Stimulated activated CD4-positive, alpha-beta T cell treated with anti-CD3 and anti-CD28 coated beads, Interleukin-2, amount 100 ng/mL, for 48 hours (primary cell): ENCODE measurements around the gene RALGPS1.

Experiments used
- DNase-seq, 2 donors: peaks; one replicate each; pipeline ENCODE4 v3.0.0-alpha.2; 2020

Gene RALGPS1

DNA sequence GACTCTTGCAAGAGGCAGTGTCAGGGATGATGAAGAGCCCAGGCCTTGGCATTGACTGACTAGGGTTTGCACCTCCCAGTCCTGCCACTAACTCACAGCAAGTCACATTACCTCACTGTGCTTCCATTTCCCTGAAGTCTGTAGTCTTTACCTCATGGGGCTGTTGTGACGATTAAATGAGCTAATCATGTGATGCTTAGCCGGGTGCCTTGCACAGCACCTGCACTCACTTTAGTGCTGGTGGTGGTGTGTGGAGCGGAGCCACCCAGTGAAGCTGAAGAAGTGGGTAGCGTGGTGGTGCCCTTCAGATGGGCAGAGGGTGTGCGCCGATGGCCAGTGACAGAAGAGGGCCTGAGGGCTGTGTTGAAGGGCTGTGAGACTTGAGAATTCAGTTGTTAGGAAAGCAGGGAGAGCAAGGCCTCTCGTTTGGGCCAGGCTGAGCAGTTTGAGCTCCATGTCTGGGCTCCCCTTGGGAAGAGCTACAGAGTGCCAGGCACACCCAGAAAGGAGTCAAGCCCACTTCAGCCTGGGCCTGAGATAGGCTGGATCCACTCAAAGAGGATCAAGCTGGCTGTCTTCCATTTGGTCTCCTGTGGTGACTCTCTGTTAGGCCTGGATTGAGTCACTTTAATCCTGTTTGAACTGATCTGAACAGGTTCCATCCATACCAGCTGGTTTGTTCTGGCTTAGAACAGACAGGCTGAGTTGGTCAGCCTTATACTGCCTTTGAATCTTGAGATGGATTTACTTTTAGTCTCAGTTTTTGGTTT is 42.5 kb downstream of the RALGPS1 start:
- DNase-seq: no peak

- DNase-seq: no peak
Measured at GRCh38 chr9:126957687-126958053, 43.1 kb downstream of the RALGPS1 start.

DNA sequence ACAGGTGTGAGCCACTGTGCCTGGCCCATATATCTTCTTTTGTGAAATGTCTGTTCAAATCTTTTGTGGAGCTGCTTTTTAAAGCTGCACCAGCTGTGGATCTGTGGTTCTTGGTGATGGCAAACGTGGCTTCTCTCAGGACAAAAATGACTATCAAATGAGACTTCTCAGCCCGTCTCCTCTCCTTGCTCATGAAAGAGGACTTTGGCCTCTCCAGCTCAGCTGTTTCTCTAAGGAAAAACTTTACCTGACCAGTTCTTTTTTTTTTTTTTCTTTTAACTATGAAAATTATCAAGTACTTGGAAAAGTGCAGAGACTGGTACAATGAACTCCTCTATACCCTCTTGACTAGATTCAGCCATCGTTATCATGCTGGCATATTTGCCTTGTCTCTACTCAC is 44.8 kb downstream of the RALGPS1 start:
- no peak for DNase-seq

GRCh38 chr9:126959917-126960316 is 45.3 kb downstream of the RALGPS1 start:
- no peak for DNase-seq

DNA sequence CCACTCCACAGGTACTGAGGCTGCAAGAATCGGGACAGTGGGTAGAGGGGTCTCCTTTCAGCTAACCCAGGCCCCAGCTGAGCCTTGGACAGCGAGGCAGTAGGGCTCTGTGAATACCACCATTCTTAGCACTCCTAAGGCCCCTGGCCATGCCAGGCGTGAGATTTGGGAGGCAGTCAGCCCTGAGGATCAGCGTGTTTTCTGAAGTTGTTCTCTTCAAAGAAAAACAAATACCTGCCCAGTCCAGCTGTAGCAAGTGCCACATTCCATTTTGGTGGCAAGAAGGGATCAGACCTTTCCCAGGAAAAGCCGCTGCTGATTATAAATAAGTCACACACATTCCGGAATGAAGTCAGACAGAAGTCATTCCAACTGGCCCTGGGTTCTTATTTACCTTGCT is 47.8 kb downstream of the RALGPS1 start:
- no peak for DNase-seq

GRCh38 chr9:126965077-126965476 is 50.5 kb downstream of the RALGPS1 start:
- DNase-seq: no peak

GRCh38 chr9:126965541-126966428 is 51.2 kb downstream of the RALGPS1 start:
- peak; percentile 28 to 36 for DNase-seq

DNA sequence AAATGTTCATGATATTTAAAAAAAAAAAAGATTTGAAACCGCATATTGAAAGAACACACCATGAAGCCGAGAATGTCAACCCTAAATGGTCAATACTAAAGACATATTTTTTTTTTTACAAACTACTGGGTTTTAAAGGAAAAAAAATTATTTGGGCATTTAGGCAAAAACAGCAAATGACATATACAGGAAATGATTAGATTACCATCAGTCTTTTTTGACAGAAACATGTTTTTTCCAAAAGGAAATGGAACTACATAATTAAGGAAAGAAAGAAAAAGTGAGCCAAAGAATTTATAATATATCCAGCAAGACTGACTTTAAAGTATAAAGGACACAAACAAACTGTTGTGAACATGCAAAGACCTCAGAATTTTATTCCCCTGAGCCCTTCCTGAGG is 56.7 kb downstream of the RALGPS1 start:
- no peak for DNase-seq

DNA sequence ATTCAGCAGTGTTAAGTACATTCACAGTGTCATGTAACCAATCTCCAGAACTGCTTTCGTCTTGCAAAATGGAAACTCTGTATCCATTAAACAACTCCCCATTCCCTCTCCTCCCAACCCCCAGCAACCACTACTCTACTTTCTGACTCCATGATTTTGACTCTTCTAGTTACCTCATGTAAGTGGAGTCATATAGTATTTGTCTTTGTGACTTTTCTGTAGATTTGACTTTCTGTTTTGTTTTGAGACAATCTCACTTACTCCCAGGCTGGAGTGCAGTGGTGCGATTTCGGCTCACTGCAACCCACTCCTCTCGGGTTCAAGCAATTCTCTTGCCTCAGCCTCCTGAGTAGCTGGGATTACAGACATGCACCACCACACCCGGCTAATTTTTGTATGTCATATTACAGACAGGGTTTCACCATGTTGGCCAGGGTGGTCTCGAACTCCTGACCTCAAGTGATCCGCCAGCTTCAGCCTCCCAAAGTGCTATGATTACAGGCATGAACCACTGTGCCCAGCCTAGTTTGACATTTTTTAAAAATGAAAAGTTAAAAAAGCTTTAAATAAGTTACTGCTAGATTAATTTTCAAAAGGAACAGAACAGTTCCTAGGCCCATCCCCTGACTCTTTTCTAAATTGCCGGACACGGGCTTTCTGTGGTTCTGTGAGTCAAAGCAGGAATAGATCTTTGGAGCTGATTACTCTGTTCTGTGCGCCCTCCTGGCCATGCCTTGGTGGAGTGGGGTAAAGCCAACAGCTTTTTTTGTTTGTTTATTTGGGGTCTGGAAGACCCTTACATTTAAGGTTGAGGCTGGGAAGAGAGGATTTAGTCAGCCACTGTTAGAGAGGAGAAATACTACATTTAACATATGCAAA is 59.3 kb downstream of the RALGPS1 start:
- no peak for DNase-seq

DNA sequence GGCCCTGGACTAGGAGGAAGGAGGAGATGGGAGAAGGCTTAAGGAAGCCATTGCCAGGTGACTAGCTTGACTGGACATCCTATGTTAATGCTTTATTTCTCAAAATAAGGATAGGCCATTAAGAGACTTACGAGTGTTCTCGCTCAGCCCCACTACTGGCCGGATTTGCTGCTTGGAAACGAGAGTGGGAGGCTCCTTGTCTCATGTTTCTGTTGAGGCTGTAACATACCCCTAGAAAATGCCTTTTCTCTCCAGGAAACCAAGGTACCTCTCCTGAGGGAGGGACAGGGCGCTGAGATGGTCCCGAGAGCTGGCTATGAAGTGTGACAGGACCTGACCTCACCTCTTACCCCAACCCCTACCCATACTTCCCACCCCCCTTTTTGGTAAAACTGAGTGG is 60.0 kb downstream of the RALGPS1 start:
- no peak for DNase-seq

DNA sequence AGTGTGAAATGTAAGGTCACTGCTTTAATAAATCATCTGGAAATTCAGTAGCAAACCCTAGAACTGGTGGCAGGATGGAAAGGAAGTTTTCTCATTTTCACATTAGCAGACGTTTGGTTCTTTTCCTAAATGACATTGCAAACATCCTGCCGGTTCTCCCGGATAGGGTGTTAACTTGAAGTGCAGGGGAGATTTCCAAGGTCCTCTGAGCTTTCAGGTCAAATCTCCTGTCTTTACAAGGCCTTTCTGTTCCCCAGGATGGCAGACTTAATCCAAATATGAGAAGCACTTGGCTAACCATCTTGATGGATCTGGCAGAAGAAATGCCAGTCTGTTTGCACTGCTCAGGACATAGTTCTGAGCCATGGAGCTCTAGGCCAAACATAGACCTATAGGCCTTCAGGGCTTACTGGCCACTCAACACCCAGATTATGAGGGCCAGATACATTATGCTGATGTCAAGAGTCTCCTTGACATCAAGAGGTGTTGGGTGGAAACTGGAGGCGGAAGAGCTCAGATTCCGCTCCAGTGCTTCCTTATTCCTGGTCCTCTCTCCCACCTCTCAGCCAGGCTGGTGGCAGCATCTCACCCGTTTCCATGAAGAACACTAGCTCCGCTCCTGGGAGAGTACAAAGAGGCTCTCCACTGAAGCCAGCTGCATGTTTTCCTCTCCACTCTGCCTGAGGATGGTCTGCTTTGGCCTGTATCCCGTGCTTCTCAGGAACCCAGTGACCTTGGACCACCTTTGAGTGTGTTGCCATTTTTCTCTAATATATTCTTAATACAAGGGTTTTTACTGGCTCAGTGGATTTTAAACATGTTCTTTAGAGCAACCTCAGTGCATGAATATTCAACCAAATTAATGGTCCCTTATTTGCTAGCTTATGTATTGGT is 61.0 kb downstream of the RALGPS1 start:
- DNase-seq: no peak

DNA sequence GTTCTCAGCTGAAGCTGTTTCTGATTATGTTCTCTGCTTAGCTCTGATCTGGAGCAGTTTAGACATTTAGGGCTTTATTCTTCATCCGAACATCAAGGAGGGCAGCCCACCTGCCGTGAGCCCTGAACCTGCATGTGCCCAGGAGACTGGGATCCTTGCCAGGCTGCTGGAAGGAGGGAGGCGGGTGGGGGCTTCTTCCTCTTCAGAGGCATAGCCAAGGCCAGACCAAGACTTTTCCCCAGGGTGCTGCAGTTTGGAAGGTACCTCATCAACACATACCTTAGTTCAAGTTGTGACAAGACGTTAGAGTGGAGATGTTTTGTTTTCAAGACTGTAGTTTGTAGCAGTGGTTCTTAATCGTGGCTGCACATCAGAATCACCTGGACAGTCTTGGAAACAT is 64.9 kb downstream of the RALGPS1 start:
- DNase-seq: no peak

- no peak for DNase-seq
Measured at GRCh38 chr9:126980231-126980630, 65.6 kb downstream of the RALGPS1 start.

DNA sequence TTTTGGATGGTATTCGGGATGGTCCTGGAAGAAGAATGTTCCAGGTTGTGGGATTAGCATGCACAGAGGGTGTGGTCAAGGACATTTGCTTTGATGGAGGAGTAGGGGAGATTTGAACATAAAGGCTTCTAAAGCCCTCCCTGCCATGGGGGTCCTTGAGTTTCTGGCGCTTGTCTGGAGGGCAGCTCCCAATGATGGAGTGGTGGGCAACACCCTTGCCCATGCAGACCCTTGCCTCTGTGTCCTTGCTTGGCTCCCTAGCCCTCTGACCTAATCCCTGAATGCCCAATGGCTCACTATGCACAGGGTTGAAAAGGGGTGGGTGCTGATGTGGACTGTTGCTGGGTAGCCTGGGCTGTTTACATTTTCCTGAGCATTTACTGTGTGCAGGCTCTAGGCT is 66.6 kb downstream of the RALGPS1 start:
- no peak for DNase-seq

DNA sequence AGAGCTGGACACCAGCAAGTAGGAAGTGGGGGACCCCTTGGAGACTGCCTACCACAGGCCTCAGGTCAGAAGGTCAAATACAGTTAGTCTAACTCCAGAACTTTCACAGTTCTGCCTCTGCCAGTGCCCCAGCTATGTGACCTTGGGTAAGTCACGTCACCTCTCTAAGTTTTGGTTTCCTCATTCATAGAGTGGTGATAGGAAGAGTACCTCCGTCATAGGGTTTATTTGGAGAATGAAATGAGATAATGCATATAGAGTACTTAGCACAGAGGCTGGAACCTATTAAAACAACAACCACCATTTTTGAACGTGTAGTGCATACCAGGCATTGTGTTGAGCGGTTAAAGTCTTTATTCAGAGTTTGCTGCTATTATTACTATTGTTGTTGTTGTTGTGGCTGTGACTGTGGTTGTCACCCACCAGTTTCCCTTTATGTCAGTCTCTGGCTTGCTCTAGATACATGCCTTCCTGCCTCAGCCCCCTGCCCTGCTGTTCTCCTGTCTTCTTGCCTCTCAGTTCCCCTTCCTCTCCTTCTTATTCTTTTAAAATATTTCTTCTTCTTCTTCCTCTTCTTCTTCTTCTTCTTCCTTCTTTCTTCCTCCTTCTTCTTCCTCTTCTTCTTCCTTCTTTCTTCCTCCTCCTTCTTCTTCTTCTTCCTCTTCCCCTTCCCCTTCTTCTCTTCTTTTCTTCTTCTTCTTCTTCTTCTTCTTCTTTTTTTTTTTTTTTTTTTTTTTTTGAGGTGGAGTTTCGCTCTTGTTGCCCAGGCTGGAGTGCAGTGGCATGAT is 67.8 kb downstream of the RALGPS1 start:
- DNase-seq: no peak

GRCh38 chr9:126983767-126984166 is 69.2 kb downstream of the RALGPS1 start:
- no peak for DNase-seq

DNA sequence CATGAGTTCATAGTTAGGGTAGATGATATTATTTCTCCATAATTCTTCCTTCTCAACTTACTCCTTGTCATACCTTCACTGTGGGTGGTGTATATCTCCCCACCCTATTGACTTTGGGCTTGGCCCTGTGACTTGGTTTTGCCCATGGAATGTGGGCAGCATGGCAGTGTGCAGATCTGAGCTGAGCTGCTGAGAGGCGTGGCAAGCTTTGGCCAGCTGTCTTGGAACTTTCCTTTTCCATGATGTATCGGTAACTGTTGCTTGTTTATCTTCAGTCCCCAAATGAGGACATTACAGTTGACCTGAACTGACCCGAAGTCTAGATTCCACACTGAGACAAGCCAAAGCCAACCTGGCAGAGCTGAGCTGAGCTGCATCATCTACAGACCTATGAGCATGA is 70.4 kb downstream of the RALGPS1 start:
- no peak for DNase-seq

GRCh38 chr9:126985870-126986498 is 71.4 kb downstream of the RALGPS1 start:
- peak; percentile 70 to 71 for DNase-seq

DNA sequence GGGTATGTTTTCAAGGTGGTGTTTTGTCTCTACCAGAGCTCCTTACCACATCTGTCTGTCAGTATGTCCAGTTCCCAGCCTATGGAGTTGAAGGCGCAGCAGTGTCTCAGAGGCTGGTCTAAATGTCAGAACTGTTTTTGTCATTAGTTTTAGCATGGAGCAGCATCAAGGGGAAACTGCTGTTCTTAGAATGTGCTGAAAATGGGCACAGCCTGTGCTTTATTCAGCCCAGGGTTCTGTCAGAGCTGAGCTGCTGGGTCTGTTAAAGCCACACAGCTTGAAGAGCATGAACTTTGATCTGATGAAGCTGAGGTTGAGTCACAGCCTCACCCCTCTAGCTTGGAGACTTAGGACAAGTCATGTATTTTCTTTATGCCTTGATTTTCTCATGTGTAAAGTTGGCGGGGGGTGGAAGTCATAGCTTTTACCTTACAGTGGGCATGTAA is 71.9 kb downstream of the RALGPS1 start:
- DNase-seq: no peak

- DNase-seq: no peak
Measured at GRCh38 chr9:126988857-126989256, 74.3 kb downstream of the RALGPS1 start.
